Keratinocyte (primary cell): ENCODE measurements around the gene ING4. TPM values are rescaled to one million over a fixed set of nuclear protein-coding genes. Genes with fewer than 3 reads are reported as not detected.

Experiments
- DNase-seq: peaks from one replicate; pipeline ENCODE4 v3.0.0-alpha.2; 2011; ENCODE audit warnings: low read depth, missing footprints, low spot score
- FAIRE-seq: peaks from 2 replicates; lab custom pipeline; 2011; peaks lifted over from hg19 to GRCh38; lab: Jason Lieb, UNC
- H2AFZ ChIP-seq: 2 replicates; pipeline ENCODE4 v1.6.0; 2012; ENCODE audit warnings: low read length, control low read depth, inconsistent platforms; ENCODE audit not compliant: control insufficient read depth
- H3K27ac ChIP-seq: 2 replicates; pipeline ENCODE4 v1.5.1; 2011; ENCODE audit warnings: low read length; ENCODE audit not compliant: control insufficient read depth, insufficient read depth
- H3K27me3 ChIP-seq: 3 replicates; pipeline ENCODE4 v1.6.0; 2011; ENCODE audit warnings: low read length; ENCODE audit not compliant: control insufficient read depth, insufficient read depth; ENCODE audit errors: extremely low read depth
- H3K36me3 ChIP-seq, 2 experiments: 2 replicates in 1 of 2; 3 replicates in 1 of 2; pipeline ENCODE4 v1.5.1; 2011; ENCODE audit warnings: low read length in 2 of 2, mild to moderate bottlenecking in 1 of 2; ENCODE audit not compliant: control insufficient read depth in 2 of 2, insufficient read depth in 2 of 2; ENCODE audit errors: extremely low read depth in 1 of 2
- H3K4me1 ChIP-seq: 3 replicates; pipeline ENCODE4 v1.5.1; 2011; ENCODE audit warnings: low read length; ENCODE audit not compliant: control insufficient read depth, insufficient read depth; ENCODE audit errors: extremely low read depth
- H3K4me2 ChIP-seq: 3 replicates; pipeline ENCODE4 v1.6.0; 2011; ENCODE audit warnings: low read depth, low read length; ENCODE audit not compliant: control insufficient read depth, insufficient read depth; ENCODE audit errors: extremely low read depth
- H3K4me3 ChIP-seq, 3 experiments: fragments of 200-600 bp in 1 of 3; sonication (generic) in 1 of 3; 2 replicates in 2 of 3; 3 replicates in 1 of 3; pipeline ENCODE4 v1.5.1; 2011 to 2016; ENCODE audit warnings: low read length in 3 of 3, mild to moderate bottlenecking in 3 of 3, control low read depth in 2 of 3, inconsistent platforms in 1 of 3, low read depth in 1 of 3, mixed read lengths in 1 of 3, mixed run types in 1 of 3, moderate library complexity in 1 of 3; ENCODE audit not compliant: control insufficient read depth in 2 of 3, insufficient read depth in 2 of 3; ENCODE audit errors: extremely low read depth in 1 of 3
- H3K79me2 ChIP-seq: 2 replicates; pipeline ENCODE4 v1.6.0; 2012; ENCODE audit warnings: low read length; ENCODE audit not compliant: control insufficient read depth, insufficient read depth
- H3K9ac ChIP-seq: 3 replicates; pipeline ENCODE4 v1.6.0; 2011; ENCODE audit warnings: low read length; ENCODE audit not compliant: control insufficient read depth, insufficient read depth; ENCODE audit errors: extremely low read depth
- H3K9me1 ChIP-seq: 3 replicates; pipeline ENCODE4 v1.6.0; 2011; ENCODE audit warnings: low read length; ENCODE audit not compliant: control insufficient read depth, insufficient read depth; ENCODE audit errors: extremely low read depth
- H3K9me3 ChIP-seq: 2 replicates; pipeline ENCODE4 v1.5.1; 2012; ENCODE audit warnings: low read depth, low read length; ENCODE audit not compliant: control insufficient read depth
- H4K20me1 ChIP-seq: 3 replicates; pipeline ENCODE4 v1.6.0; 2011; ENCODE audit warnings: low read length; ENCODE audit not compliant: control insufficient read depth, insufficient read depth; ENCODE audit errors: extremely low read depth
- CTCF ChIP-seq, 3 experiments: IDR thresholded peaks in 1 of 3; conservative IDR thresholded peaks in 1 of 3; optimal IDR thresholded peaks in 1 of 3; 2 replicates in 2 of 3; 3 replicates in 1 of 3; pipeline versions ENCODE3 to v1.5.1; 2011; ENCODE audit warnings: low read length in 3 of 3, mild to moderate bottlenecking in 3 of 3, moderate library complexity in 2 of 3, control low read depth in 1 of 3, inconsistent platforms in 1 of 3; ENCODE audit not compliant: insufficient read depth in 2 of 3; ENCODE audit errors: extremely low read depth in 1 of 3
- EZH2 ChIP-seq: IDR thresholded peaks from one replicate; pipeline ENCODE4 v1.6.1; 2012; ENCODE audit warnings: inconsistent platforms, mild to moderate bottlenecking, low read length, moderate library complexity
- dilution Hi-C: fragments of 300-500 bp; cut with MboI; formaldehyde crosslinking; loops from one replicate; pipeline ENCODE4 v1.7.0; 2020; ENCODE audit warnings: low sequenced_read_pairs; ENCODE audit not compliant: extremely low pct_ligation_motif_present
- polyA plus RNA-seq, 5 experiments: library from polyadenylated mRNA; depleted of rRNA in 3 of 5; stranded (reverse) in 3 of 5; stranded (forward) in 1 of 5; unstranded in 1 of 5; fragments of >200 nt; gene quantifications; 1 replicate in 1 of 5; 2 replicates in 3 of 5; 3 replicates in 1 of 5; pipeline versions ENCODE4 v1.2.1 to v1.2.3, GENCODE V29; 2011 to 2012; ENCODE audit warnings: missing spikeins in 2 of 5, low read depth in 1 of 5, low replicate concordance in 1 of 5

ING4 gene
- polyA plus RNA-seq, 1 donor (not counting 4 experiments of a cell fraction or from before 2014, with no cell fraction given) = 30.4 TPM

DNA sequence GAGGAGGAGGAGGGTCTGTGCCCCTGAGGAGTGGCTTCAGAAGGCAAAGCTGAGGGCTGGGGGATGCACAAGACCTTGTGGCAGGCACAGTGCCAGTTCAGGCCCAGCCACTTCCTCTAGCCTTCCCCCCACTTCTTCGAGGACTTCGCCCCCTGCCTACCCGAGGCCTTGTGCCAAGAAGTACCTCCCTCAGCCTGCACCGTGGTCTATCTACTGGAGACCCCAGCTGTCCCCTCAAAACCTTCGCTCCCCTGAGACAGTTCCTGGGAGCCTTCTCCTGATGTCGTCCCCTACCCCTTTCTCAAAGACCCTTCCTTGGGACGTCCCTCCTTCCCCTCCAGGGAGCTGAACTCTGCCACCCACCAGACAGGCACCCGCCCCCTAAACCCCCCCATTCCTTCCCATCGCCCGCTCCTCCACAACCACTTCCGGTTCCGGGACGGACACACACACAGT lies 25.7 kb upstream of the ING4 start:
- no peak for TF ChIP-seq EZH2
- no peak for TF ChIP-seq CTCF (optimal IDR thresholded peaks at IDR 0.05 in 1 of 3, IDR thresholded peaks at IDR 0.05 in 1 of 3, conservative IDR thresholded peaks at IDR 0.05 in 1 of 3; ENCODE audit: extremely low read depth in 1 of 3, insufficient read depth in 2 of 3, low read length in 3 of 3)
- dilution Hi-C loops = no loop called here
- FAIRE-seq = no peak
- Histone ChIP-seq H2AFZ (peak overlapping the region; percentile 76), H3K36me3 (peaks cover 2 to 6% of the 10 kb centered on the region in 2 experiments), H3K4me1 (peaks cover 21% of the 10 kb centered on the region), H4K20me1 (no peaks in the 10 kb centered on the region), H3K27ac (peak overlapping the region; percentile 81), H3K9me3 (no peaks in the 10 kb centered on the region), H3K4me2 (peak overlapping the region; percentile 98), H3K9me1 (no peaks in the 10 kb centered on the region), H3K4me3 (peak overlapping the region; percentile 84 to 98 (median 97)), H3K27me3 (no peaks in the 10 kb centered on the region), H3K9ac (peak overlapping the region; percentile 92), H3K79me2 (peaks cover 64% of the 10 kb centered on the region)
- DNase-seq = no peak

GRCh38 chr12:6685814-6686213 lies 22.9 kb upstream of the ING4 start:
- dilution Hi-C loops = no loop called here
- Histone ChIP-seq H3K4me2 (no peak overlapping the region), H3K4me3 (no peak overlapping the region), H3K9me3 (no peaks in the 10 kb centered on the region), H3K9me1 (no peaks in the 10 kb centered on the region), H3K79me2 (peaks cover 89% of the 10 kb centered on the region), H3K27me3 (no peaks in the 10 kb centered on the region), H2AFZ (no peak overlapping the region), H3K27ac (no peak overlapping the region), H4K20me1 (no peaks in the 10 kb centered on the region), H3K4me1 (peaks cover 17% of the 10 kb centered on the region), H3K9ac (no peak overlapping the region), H3K36me3 (peaks cover 2 to 6% of the 10 kb centered on the region in 2 experiments)
- DNase-seq (no peak), FAIRE-seq (no peak)
- TF ChIP-seq EZH2 = no peak
- no peak for TF ChIP-seq CTCF (optimal IDR thresholded peaks at IDR 0.05 in 1 of 3, IDR thresholded peaks at IDR 0.05 in 1 of 3, conservative IDR thresholded peaks at IDR 0.05 in 1 of 3; ENCODE audit: extremely low read depth in 1 of 3, insufficient read depth in 2 of 3, low read length in 3 of 3)
